HG03565 (cell line): ENCODE data around the gene SLC6A16.
"Not testable (repeated sequence)": the region's sequence is repeated elsewhere in the genome, so short reads cannot be mapped to it uniquely, and the experiment has no call there.

Experiments
- ATAC-seq: cut with Tn5 transposase; IDR thresholded peaks from one replicate; pipeline ENCODE4 v1.9.1; 2021; ENCODE audit warnings: mild to moderate bottlenecking, moderate library complexity; ENCODE audit not compliant: unreplicated experiment

The SLC6A16 gene

GRCh38 chr19:49332691-49333417, 7.9 kb upstream of the SLC6A16 start:
- not testable (repeated sequence) for ATAC-seq

- peak; percentile 32 for ATAC-seq
Observed at GRCh38 chr19:49331616-49332055, 6.6 kb upstream of the SLC6A16 start.

DNA sequence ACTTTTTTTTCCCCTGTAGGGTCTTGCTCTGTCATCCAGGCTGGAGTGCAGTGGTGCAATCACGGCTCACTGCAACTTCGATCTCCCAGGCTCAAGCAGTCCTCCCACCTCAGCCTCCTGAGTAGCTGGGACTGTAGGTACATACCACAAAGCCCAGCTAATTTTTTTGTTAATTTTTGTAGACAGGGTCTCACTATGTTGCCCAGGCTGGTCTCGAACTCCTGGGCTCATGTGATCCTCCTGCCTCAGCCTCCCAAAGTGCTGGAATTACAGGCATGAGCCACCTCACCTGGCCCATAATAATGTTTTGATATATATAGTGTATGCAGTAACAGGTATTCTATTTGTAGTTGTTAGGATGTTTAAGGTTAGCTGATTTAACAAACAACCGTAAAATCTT, 6.2 kb upstream of the SLC6A16 start:
- not testable (repeated sequence) for ATAC-seq

- no peak for ATAC-seq
Observed at GRCh38 chr19:49328741-49329140, 3.8 kb upstream of the SLC6A16 start.

DNA sequence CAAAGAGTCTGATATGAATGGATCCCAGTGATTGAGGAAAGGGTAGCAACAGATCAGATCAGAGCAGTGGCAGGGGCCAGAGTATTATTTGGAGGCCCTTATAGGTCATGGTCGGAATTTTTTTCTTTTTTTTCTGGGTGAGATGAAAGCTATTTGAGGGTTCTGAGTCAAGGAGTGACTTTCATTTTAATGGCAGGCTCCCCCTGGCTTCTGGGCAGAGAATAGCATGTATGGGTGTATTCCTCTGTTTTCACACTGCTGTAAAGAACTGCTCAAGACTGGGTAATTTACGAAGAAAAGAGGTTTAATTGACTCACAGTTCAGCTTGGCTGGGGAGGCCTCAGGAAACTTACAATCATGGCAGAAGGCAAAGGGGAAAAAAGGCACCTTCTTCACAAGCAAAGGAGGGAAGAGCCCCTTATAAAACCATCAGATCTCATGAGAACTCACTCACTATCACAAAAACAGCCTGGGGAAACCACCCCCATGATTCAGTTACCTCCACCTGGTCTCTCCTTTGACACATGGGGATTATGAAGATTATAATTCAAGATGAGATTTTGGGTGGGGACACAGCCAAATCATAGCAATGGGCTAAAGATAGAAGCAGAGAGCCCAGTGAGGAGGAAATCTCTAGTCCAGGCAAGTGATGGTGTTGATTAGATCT, 3.0 kb upstream of the SLC6A16 start:
- no peak for ATAC-seq

DNA sequence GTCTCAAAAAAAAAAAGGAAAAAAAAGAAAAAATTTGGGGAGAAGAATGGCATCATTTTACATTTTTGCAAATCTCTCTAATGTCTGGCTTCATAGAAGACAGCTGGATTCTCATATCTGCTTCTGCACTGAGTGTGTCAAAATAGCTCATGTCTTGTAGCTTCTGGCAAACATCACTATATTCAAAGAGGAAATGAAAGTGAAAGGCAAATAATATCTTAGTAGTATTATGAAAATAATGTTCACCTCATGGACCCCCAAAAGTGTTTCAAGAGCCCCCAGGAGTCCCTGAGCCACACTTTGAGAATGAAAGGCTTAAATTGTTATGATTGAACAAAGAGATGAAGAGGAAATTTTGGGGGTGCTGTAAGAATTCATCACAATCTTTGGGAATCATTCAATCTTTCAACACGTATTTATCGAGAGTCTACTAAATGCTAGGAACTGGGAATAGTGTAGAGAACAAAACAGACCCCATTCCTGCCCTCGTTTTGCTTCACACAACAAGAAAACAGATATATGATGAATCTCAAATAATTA, 1.2 kb upstream of the SLC6A16 start:
- ATAC-seq = no peak

GRCh38 chr19:49325756-49326155, 765 bp upstream of the SLC6A16 start:
- ATAC-seq = not testable (repeated sequence)

GRCh38 chr19:49318296-49318695, 6.7 kb downstream of the SLC6A16 start:
- ATAC-seq = no peak

- no peak for ATAC-seq
Observed at GRCh38 chr19:49316284-49316683, 8.7 kb downstream of the SLC6A16 start.

GRCh38 chr19:49315111-49315510, 9.9 kb downstream of the SLC6A16 start:
- ATAC-seq = no peak

GRCh38 chr19:49309087-49309486, 15.9 kb downstream of the SLC6A16 start:
- no peak for ATAC-seq

GRCh38 chr19:49306734-49307133, 18.3 kb downstream of the SLC6A16 start:
- ATAC-seq = not testable (repeated sequence)

GRCh38 chr19:49301866-49302252, 23.1 kb downstream of the SLC6A16 start:
- ATAC-seq = no peak

DNA sequence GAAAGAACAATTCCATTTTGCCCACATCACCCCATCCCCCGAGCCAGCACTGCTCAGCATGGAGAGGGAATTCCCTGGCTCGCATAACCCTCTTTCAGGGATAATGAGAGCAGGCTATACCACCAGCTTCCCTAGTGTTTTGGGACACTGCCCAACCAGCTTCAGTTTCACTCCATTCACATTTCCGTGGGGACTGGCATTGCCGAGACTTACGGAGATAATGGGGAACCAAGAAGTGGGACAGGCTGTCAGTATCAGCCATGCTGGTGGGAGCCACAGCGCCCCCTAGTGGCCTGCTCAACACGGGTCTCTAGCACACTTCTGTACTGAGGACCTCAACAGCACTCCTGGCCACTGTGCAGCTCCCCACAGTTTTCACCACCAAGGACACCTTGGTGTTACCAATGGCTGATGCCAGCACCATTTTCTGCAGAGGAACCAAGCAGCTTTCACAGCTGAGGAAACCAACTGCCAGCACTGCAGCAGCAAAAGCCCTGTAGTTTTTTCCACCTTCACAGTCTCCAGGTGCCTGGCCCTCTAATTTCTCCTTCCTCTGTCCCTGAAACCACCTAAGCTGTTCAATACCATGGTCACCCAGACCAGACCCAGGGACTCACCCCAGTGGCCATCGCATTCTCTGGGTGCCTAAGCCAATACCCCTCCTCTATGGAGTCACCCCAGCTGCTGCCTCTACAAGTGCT, 23.7 kb downstream of the SLC6A16 start:
- no peak for ATAC-seq

GRCh38 chr19:49298653-49299052, 26.3 kb downstream of the SLC6A16 start:
- not testable (repeated sequence) for ATAC-seq

GRCh38 chr19:49297403-49297802, 27.6 kb downstream of the SLC6A16 start:
- ATAC-seq = no peak

- ATAC-seq = no peak
Observed at GRCh38 chr19:49295208-49295880, 29.6 kb downstream of the SLC6A16 start.

DNA sequence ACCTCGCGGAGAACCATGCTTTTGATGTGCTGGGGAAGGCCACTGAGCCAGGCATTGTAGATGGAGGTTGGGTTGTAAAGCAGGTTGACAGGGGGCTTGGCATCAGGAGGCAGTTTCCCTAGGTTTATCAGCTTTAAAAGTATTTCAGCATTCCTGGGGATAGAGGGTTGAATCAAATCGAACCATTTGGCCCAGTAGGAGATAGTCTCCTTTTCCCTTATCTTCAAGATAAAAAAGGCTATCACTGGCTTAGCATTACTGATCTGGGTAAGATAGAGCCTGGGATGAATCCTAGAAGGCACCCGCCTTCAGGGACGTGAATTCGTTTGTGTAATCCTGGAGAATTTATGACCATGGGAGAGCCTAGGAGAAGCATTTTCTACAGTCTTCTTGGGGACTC, 30.6 kb downstream of the SLC6A16 start:
- no peak for ATAC-seq

- ATAC-seq = no peak
Observed at GRCh38 chr19:49290517-49290916, 34.5 kb downstream of the SLC6A16 start.

DNA sequence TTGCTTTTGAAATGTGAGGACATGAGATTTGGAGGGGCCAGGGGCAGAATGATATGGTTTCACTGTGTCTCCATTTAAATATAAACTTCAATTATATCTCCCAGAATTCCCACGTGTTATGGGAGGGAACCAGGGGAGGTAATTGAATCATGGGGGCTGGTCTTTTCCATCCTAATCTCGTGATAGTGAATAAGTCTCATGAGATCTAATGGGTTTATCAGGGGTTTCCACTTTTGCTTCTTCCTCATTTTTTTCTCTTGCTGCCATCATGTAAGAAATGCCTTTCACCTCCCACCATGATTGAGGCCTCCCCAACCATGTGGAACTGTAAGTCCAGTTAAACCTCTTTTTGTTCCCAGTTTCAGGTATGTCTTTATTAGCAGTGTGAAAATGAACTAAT, 35.7 kb downstream of the SLC6A16 start:
- ATAC-seq = not testable (repeated sequence)

GRCh38 chr19:49288205-49288604, 36.8 kb downstream of the SLC6A16 start:
- not testable (repeated sequence) for ATAC-seq
